Gastrocnemius medialis (tissue), 4 donors: ENCODE data around the gene MAD1L1.

Experiments used
- CTCF ChIP-seq, 5 experiments: fragments of 450-650 bp in 3 of 5; fragments of 200-600 bp in 2 of 5; sonication (generic) in 2 of 5; IDR thresholded peaks in 4 of 5; conservative IDR thresholded peaks in 1 of 5; 1 replicate in 4 of 5; 2 replicates in 1 of 5; pipeline ENCODE4 v1.5.1; 2016 to 2019; ENCODE audit warnings: antibody characterized with exemption in 5 of 5, mild to moderate bottlenecking in 3 of 5, moderate library complexity in 3 of 5
- POLR2A ChIP-seq, 2 donors: fragments of 450-650 bp; IDR thresholded peaks; one replicate each; pipeline ENCODE4 v1.6.1; 2017; ENCODE audit warnings: antibody characterized with exemption in 2 of 2, mild to moderate bottlenecking in 2 of 2, moderate library complexity in 2 of 2

DNA sequence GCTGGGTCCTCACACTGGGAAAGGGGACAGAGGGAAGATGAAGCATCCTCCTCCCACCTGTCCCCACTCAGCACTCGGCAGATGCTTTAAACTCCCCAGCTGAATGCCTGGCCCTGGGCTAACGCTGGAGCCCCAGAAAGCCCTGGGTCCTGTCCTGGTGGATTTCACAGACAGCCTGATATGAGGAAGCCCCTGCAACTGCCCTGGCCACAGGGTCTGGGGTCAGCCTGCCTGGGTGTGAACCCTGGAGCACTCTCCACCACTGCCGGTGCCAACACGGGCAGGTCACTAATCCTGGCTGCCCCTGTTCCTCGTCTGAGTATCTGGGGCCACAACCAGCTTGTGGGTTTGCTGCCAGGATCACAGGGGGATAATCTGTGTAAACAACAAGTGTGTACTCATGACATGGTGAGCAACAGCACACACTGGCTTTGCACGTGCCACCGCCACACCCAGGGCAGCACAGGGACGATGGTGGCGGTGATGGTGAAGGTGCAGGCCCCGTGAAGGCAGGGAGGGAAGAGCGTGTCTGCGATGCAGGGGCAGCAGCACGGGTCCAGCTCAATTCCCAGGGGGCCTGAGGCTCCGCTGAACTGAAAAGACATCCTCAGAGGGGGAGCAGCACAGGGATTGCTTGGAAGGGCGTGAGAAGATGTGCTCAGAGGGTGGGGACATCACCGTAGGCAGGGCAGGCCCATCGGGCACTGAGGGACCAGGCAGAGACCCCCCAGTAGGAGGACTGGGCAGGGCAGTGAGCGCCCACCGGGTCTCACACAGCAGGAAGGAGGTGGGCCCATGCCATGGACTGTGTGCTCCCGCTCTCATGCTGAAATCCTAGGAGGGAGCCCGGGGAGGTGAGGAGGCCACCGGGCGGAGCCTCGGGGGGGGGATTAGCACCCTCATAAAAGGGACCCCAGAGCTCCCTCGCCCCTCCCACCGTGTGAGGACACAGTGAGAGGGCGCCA, 238.7 kb downstream of the MAD1L1 start:
- no peak for TF ChIP-seq CTCF (IDR thresholded peaks at IDR 0.05 in 4 of 5, conservative IDR thresholded peaks at IDR 0.05 in 1 of 5)
- no peak for TF ChIP-seq POLR2A (IDR thresholded peaks at IDR 0.05)
